ENCODE data around the gene TMEM59. TPM values are rescaled to one million over a fixed set of nuclear protein-coding genes. Genes with fewer than 3 reads are reported as not detected.
"Not testable (repeated sequence)": the region's sequence is repeated elsewhere in the genome, so short reads cannot be mapped to it uniquely, and the experiment has no call there.

TMEM59 gene
- total and polyA plus RNA-seq, 4 donors = 266 to 356 (median 305) TPM

DNA sequence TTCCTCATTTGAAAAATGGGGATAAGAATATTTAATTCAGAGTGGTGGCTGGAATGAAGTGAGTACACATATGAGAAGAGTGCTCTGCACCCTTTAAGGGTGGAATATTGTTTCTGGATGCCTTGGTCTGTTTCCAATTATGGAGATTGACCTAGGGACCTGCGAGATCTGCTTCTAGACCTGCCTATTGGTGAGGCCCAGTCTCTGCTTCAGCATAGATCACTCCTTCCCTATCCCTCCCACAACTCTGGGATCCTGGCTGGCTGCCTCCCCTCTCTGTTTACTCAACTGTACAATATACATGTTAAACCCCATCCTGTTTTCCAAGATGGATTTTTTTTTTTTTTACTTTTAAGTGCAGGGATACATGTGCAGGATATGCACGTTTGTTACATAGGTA, 28.6 kb downstream of the TMEM59 start:
- no peaks in the 10 kb centered on the region for H3K9me3 ChIP-seq (ENCODE audit: control insufficient read depth, low read length)
- WGBS, 2 donors = 72 to 74% methylated on average over 2 of the region's 2 CpGs
- intact Hi-C loops (cut with DNase I) = no loop called here
- H3K4me1 ChIP-seq (ENCODE audit: control insufficient read depth in 1 of 2, insufficient read depth in 2 of 2, low read length in 2 of 2) = no peaks in the 10 kb centered on the region
- no peak overlapping the region for H3K27ac ChIP-seq (ENCODE audit: low read depth in 1 of 2, low read length in 2 of 2)
- ATAC-seq (ENCODE audit: low FRiP score) (no peak), DNase-seq (no peak)
- no peak overlapping the region for H3K4me3 ChIP-seq (ENCODE audit: low read length in 2 of 2)
- H3K36me3 ChIP-seq (ENCODE audit: control insufficient read depth in 1 of 2, insufficient read depth in 2 of 2, low read length in 1 of 2) = no peaks in the 10 kb centered on the region
- no peaks in the 10 kb centered on the region for H3K27me3 ChIP-seq (ENCODE audit: control insufficient read depth in 1 of 2, insufficient read depth in 2 of 2, low read length in 1 of 2)

DNA sequence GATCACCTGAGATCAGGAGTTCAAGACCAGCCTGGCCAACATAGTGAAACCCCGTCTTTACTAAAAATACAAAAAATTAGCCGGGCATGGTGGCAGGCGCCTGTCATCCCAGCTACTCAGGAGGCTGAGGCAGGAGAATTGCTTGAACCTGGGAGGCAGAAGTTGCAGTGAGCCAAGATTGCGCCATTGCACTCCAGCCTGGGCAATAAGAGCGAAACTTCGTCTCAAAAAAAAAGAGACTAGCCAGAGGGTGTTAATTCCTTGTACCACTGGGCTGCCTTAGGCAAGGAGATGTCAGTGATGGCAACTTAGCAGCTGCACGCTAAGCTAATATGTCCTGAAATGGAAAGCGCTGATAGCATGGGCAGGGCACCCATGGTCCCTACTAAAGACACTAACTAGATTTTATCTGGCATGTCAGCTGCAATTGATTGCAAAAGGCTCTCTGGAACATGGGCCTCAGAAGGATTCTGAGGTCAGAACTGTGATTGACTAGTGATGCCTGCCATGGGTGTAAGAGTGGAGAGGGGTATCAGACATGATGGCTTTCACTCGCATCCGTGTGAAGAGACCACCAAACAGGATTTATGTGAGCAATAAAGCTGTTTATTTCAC, 33.3 kb downstream of the TMEM59 start:
- H3K9me3 ChIP-seq (ENCODE audit: control insufficient read depth, low read length); H3K4me1 ChIP-seq (ENCODE audit: control insufficient read depth in 1 of 2, insufficient read depth in 2 of 2, low read length in 2 of 2); H3K36me3 ChIP-seq (ENCODE audit: control insufficient read depth in 1 of 2, insufficient read depth in 2 of 2, low read length in 1 of 2); H3K27ac ChIP-seq (ENCODE audit: low read depth in 1 of 2, low read length in 2 of 2); intact Hi-C loops (cut with DNase I); ATAC-seq (ENCODE audit: low FRiP score); H3K27me3 ChIP-seq (ENCODE audit: control insufficient read depth in 1 of 2, insufficient read depth in 2 of 2, low read length in 1 of 2); H3K4me3 ChIP-seq (ENCODE audit: low read length in 2 of 2): not testable (repeated sequence)
- peak in 1 of 2 donors; percentile 14 for DNase-seq
- 89 to 90% methylated on average over 10 of the region's 10 CpGs for WGBS, 2 donors

DNA sequence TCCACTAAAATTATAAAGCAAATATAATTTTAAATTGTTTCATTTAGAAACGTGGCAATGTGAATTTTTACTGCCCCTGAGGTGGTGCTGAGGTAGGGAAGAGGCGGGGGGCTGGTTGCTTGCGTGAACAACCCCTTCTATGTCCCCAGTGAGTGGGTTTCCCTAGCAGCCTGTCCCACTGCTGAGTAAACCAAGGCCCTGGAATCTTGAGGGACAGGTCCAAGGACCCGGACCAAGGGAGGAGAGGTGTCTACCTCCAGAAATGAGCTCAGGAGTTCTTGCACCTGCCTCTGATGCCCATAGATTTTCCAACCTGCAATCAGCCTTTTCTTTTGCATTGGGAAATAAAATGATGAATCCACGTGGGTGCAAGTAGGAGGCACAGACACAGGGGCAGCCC, 34.4 kb downstream of the TMEM59 start:
- Histone ChIP-seq H3K27ac (ENCODE audit: low read depth in 1 of 2, low read length in 2 of 2) (no peak overlapping the region), H3K4me1 (ENCODE audit: control insufficient read depth in 1 of 2, insufficient read depth in 2 of 2, low read length in 2 of 2) (no peaks in the 10 kb centered on the region), H3K36me3 (ENCODE audit: control insufficient read depth in 1 of 2, insufficient read depth in 2 of 2, low read length in 1 of 2) (no peaks in the 10 kb centered on the region), H3K27me3 (ENCODE audit: control insufficient read depth in 1 of 2, insufficient read depth in 2 of 2, low read length in 1 of 2) (no peaks in the 10 kb centered on the region), H3K9me3 (ENCODE audit: control insufficient read depth, low read length) (no peaks in the 10 kb centered on the region), H3K4me3 (ENCODE audit: low read length in 2 of 2) (no peak overlapping the region)
- 75 to 77% methylated on average over 5 of the region's 5 CpGs for WGBS, 2 donors
- ATAC-seq (ENCODE audit: low FRiP score) = no peak
- peak in 1 of 2 donors; percentile 22 for DNase-seq
- intact Hi-C loops (cut with DNase I) = no loop called here

DNA sequence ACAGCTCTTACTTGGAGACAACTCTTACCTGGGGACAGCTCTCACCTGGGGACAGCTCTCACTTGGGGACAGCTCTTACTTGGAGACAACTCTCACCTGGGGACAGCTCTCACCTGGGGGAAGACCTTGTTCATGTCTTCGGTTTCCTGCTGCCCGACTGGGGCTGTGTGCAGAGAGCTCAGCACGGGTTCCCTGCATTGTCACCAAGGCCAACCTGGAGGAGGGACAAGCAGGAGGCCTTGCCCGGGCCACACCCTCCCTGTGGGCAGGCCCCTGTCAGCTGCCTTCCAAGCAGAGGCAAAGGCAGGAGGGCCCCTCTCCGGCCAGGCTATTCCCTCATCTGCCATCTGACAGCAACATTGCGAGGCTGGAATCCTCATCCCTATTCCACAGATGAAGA, 35.0 kb downstream of the TMEM59 start, which contains the start of gene LDLRAD1:
LDLRAD1 (minus strand) TSS at position 208 of the 400 bp plus-strand sequence; CDS start at position 134, 74 bp downstream.
- ATAC-seq (ENCODE audit: low FRiP score) (no peak), DNase-seq (peak in 1 of 2 donors; percentile 70)
- Histone ChIP-seq H3K4me1 (ENCODE audit: control insufficient read depth in 1 of 2, insufficient read depth in 2 of 2, low read length in 2 of 2) (no peaks in the 10 kb centered on the region), H3K36me3 (ENCODE audit: control insufficient read depth in 1 of 2, insufficient read depth in 2 of 2, low read length in 1 of 2) (no peaks in the 10 kb centered on the region), H3K4me3 (ENCODE audit: low read length in 2 of 2) (no peak within 1 kb of the TSS), H3K27ac (ENCODE audit: low read depth in 1 of 2, low read length in 2 of 2) (no peak within 1 kb of the TSS), H3K27me3 (ENCODE audit: control insufficient read depth in 1 of 2, insufficient read depth in 2 of 2, low read length in 1 of 2) (no peaks in the 10 kb centered on the region), H3K9me3 (ENCODE audit: control insufficient read depth, low read length) (no peaks in the 10 kb centered on the region)
- 52 to 54% methylated on average over 6 of the region's 6 CpGs for WGBS, 2 donors
- intact Hi-C loops (cut with DNase I) = no loop called here

- WGBS, 2 donors = 64 to 67% methylated on average over 8 of the region's 8 CpGs
- no peaks in the 10 kb centered on the region for H3K36me3 ChIP-seq (ENCODE audit: control insufficient read depth in 1 of 2, insufficient read depth in 2 of 2, low read length in 1 of 2)
- no peak overlapping the region for H3K4me3 ChIP-seq (ENCODE audit: low read length in 2 of 2)
- H3K27ac ChIP-seq (ENCODE audit: low read depth in 1 of 2, low read length in 2 of 2) = no peak overlapping the region
- intact Hi-C loops (cut with DNase I) = no loop called here
- DNase-seq = peak in 1 of 2 donors; percentile 22
- no peaks in the 10 kb centered on the region for H3K9me3 ChIP-seq (ENCODE audit: control insufficient read depth, low read length)
- no peaks in the 10 kb centered on the region for H3K4me1 ChIP-seq (ENCODE audit: control insufficient read depth in 1 of 2, insufficient read depth in 2 of 2, low read length in 2 of 2)
- H3K27me3 ChIP-seq (ENCODE audit: control insufficient read depth in 1 of 2, insufficient read depth in 2 of 2, low read length in 1 of 2) = no peaks in the 10 kb centered on the region
- no peak for ATAC-seq (ENCODE audit: low FRiP score)
Measured at GRCh38 chr1:54016343-54017282, 36.4 kb downstream of the TMEM59 start.

DNA sequence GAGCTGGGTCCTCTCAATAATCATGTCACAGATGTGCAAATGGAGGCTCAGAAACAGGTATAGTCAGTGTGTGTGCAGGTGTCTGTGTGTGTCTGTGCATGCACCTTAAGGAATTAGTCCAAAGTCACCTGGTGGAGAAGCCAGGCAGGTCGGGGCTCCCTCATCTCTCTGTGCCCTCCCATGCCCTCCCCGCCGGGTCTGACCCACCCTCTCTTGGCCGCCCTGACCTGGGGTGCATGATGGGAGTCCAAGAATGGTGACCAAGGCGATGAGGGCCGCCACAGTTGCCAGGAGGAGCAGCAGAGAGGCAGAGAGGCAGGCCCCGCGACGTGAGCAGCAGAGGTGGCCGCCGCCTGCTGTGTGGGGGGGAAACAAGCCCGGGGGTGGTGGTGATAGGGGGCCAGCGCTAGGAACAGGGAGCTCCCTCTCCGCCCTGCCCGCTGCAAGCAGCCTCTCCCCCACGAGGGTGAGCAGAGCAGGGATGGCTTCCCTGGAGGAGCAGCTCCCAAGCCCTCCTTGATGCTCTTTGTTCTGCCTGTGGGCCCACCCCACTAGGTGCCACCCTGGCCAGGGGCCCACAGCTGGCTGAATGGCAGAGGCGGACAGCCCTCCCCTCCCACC, 38.9 kb downstream of the TMEM59 start:
- Histone ChIP-seq H3K27me3 (ENCODE audit: control insufficient read depth in 1 of 2, insufficient read depth in 2 of 2, low read length in 1 of 2) (no peaks in the 10 kb centered on the region), H3K27ac (ENCODE audit: low read depth in 1 of 2, low read length in 2 of 2) (no peak overlapping the region), H3K9me3 (ENCODE audit: control insufficient read depth, low read length) (no peaks in the 10 kb centered on the region), H3K4me1 (ENCODE audit: control insufficient read depth in 1 of 2, insufficient read depth in 2 of 2, low read length in 2 of 2) (no peaks in the 10 kb centered on the region), H3K4me3 (ENCODE audit: low read length in 2 of 2) (no peak overlapping the region), H3K36me3 (ENCODE audit: control insufficient read depth in 1 of 2, insufficient read depth in 2 of 2, low read length in 1 of 2) (no peaks in the 10 kb centered on the region)
- DNase-seq (peak in 1 of 2 donors; percentile 46), ATAC-seq (ENCODE audit: low FRiP score) (no peak)
- 56 to 57% methylated on average over 17 of the region's 17 CpGs for WGBS, 2 donors
- intact Hi-C loops (cut with DNase I) = no loop called here

- no peaks in the 10 kb centered on the region for H3K36me3 ChIP-seq (ENCODE audit: control insufficient read depth in 1 of 2, insufficient read depth in 2 of 2, low read length in 1 of 2)
- DNase-seq (peak in 1 of 2 donors; percentile 49), ATAC-seq (ENCODE audit: low FRiP score) (no peak)
- no peaks in the 10 kb centered on the region for H3K4me1 ChIP-seq (ENCODE audit: control insufficient read depth in 1 of 2, insufficient read depth in 2 of 2, low read length in 2 of 2)
- no peaks in the 10 kb centered on the region for H3K27me3 ChIP-seq (ENCODE audit: control insufficient read depth in 1 of 2, insufficient read depth in 2 of 2, low read length in 1 of 2)
- H3K4me3 ChIP-seq (ENCODE audit: low read length in 2 of 2) = no peak overlapping the region
- WGBS, 2 donors = 73 to 76% methylated on average over 8 of the region's 8 CpGs
- intact Hi-C loops (cut with DNase I) = no loop called here
- H3K9me3 ChIP-seq (ENCODE audit: control insufficient read depth, low read length) = no peaks in the 10 kb centered on the region
- no peak overlapping the region for H3K27ac ChIP-seq (ENCODE audit: low read depth in 1 of 2, low read length in 2 of 2)
Measured at GRCh38 chr1:54013393-54014008, 39.5 kb downstream of the TMEM59 start.

DNA sequence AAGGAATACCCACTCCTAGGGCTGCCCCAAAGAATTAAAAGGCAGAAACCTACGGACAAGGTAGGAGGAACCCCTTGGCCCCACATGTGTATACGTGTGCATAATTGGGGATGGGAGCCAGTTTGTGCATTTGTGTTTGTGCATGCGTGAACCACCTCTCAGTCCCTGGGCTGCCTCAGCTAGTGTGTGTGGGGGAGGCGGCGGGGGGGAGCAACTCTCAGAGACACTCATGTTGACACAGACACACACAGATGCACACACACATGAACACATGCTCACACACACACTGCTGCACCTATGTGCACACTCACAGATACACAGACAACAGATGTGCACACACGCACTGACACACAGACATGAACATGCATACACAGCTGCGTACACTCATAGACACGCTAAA, 40.1 kb downstream of the TMEM59 start:
- ATAC-seq (ENCODE audit: low FRiP score) (no peak), DNase-seq (peak in 1 of 2 donors; percentile 47)
- no peak overlapping the region for H3K27ac ChIP-seq (ENCODE audit: low read depth in 1 of 2, low read length in 2 of 2)
- intact Hi-C loops (cut with DNase I) = no loop called here
- no peaks in the 10 kb centered on the region for H3K36me3 ChIP-seq (ENCODE audit: control insufficient read depth in 1 of 2, insufficient read depth in 2 of 2, low read length in 1 of 2)
- H3K4me3 ChIP-seq (ENCODE audit: low read length in 2 of 2) = no peak overlapping the region
- no peaks in the 10 kb centered on the region for H3K27me3 ChIP-seq (ENCODE audit: control insufficient read depth in 1 of 2, insufficient read depth in 2 of 2, low read length in 1 of 2)
- 82 to 85% methylated on average over 8 of the region's 8 CpGs for WGBS, 2 donors
- H3K9me3 ChIP-seq (ENCODE audit: control insufficient read depth, low read length) = no peaks in the 10 kb centered on the region
- no peaks in the 10 kb centered on the region for H3K4me1 ChIP-seq (ENCODE audit: control insufficient read depth in 1 of 2, insufficient read depth in 2 of 2, low read length in 2 of 2)

Data from aorta (tissue), 5 donors.